ENCODE measurements around the gene SLC16A7.

Gene SLC16A7

GRCh38 chr12:59710964-59711363 is 115.1 kb downstream of the SLC16A7 start:
- TF ChIP-seq, protein P1, sequence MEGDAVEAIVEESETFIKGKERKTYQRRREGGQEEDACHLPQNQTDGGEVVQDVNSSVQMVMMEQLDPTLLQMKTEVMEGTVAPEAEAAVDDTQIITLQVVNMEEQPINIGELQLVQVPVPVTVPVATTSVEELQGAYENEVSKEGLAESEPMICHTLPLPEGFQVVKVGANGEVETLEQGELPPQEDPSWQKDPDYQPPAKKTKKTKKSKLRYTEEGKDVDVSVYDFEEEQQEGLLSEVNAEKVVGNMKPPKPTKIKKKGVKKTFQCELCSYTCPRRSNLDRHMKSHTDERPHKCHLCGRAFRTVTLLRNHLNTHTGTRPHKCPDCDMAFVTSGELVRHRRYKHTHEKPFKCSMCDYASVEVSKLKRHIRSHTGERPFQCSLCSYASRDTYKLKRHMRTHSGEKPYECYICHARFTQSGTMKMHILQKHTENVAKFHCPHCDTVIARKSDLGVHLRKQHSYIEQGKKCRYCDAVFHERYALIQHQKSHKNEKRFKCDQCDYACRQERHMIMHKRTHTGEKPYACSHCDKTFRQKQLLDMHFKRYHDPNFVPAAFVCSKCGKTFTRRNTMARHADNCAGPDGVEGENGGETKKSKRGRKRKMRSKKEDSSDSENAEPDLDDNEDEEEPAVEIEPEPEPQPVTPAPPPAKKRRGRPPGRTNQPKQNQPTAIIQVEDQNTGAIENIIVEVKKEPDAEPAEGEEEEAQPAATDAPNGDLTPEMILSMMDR (IDR thresholded peaks at IDR 0.05; ENCODE audit: low read depth, low read length), result no peak
- DNase-seq (ENCODE audit: extremely low read depth, low read depth), result no peak

GRCh38 chr12:59715434-59715833 is 119.6 kb downstream of the SLC16A7 start:
- TF ChIP-seq, protein P1 (IDR thresholded peaks at IDR 0.05; ENCODE audit: low read depth, low read length), result no peak
- no peak for DNase-seq (ENCODE audit: extremely low read depth, low read depth)

DNA sequence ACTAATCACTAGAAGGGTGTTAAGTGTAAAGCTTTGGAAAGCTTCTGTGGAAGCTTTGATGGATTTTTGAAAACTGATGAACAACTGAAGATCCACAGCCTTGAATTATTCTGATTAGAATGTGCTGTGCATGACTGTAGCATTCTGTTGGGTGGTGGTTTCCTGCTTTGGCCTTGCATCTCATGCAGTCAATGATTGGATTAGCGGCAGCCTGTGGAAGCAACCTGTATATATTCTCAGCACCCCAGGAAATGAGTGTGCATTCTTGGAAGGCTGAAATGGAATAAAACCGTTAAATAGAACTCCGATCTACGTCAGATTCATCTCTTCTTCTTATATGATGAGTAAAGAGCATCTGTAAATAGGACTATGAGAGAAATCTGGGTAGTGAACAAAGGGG is 120.2 kb downstream of the SLC16A7 start:
- no peak for DNase-seq (ENCODE audit: extremely low read depth, low read depth)
- TF ChIP-seq, protein P1 (IDR thresholded peaks at IDR 0.05; ENCODE audit: low read depth, low read length), result no peak

GRCh38 chr12:59717436-59717835 is 121.6 kb downstream of the SLC16A7 start:
- no peak for DNase-seq (ENCODE audit: extremely low read depth, low read depth)
- TF ChIP-seq, protein P1 (IDR thresholded peaks at IDR 0.05; ENCODE audit: low read depth, low read length), result no peak

GRCh38 chr12:59719701-59720100 is 123.9 kb downstream of the SLC16A7 start:
- TF ChIP-seq, protein P1 (IDR thresholded peaks at IDR 0.05; ENCODE audit: low read depth, low read length), result no peak
- no peak for DNase-seq (ENCODE audit: extremely low read depth, low read depth)

DNA sequence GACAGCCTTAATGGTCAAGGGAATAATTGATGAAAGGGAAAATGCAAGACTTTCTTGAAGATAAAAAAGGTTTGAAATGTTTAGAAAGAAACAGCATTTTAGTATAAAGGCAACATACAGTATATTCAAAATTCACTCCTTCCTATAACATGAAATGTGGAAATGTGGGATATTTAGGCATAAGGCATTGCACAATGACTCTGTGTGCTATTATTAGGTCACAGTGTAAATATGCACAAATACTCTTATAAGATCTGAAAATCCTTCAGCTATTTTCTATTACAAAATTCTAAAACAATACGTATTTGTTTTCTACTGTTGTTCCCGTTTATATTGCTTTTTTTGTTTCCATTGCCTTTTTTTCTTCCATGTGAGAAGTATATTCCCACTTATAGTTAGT is 127.7 kb downstream of the SLC16A7 start:
- TF ChIP-seq, protein P1 (IDR thresholded peaks at IDR 0.05; ENCODE audit: low read depth, low read length), result no peak
- no peak for DNase-seq (ENCODE audit: extremely low read depth, low read depth)

GRCh38 chr12:59724011-59724695 is 128.3 kb downstream of the SLC16A7 start:
- DNase-seq (ENCODE audit: extremely low read depth, low read depth), result no peak
- TF ChIP-seq, protein P1 (IDR thresholded peaks at IDR 0.05; ENCODE audit: low read depth, low read length), result no peak
